ENCODE data around the gene RFXAP.

RFXAP gene

DNA sequence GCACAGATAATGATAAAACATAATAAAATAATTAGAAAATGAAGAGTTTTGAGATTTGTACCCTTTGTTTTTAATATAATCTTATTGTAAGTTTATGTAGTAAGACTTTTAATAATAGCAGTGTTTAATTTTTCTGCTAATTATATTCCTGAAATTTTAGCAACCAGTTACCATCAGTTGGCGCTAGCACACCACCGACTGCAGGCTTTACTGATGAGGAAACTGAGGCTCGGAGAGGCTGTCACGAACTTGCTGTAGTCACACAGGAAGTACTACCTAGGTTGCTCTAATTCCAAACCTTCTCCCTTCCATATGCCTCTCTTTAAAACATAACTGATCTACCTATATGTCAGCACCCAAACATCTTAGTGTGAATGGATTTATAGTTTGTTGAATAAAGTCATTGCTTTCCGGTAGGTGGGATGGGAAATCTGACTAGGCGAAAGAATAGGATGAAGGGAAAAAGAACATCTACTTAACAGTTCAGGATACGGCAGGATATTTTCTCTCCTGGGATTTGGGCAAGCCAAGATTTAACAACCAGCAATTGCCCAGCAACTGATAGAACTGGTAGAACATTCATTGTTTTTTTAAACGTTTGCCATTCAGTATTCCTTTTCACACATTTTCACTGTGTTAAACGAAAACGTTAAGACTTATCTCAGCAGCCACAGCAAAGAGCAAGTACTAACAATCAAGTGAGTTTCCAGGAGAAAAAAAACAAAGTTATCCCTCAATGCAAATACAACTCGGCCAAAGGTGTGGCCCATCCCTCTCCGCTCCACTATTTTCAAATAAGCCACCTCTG, 822 bp upstream of the RFXAP start:
- no peak for DNase-seq (ENCODE audit: low read depth)

DNA sequence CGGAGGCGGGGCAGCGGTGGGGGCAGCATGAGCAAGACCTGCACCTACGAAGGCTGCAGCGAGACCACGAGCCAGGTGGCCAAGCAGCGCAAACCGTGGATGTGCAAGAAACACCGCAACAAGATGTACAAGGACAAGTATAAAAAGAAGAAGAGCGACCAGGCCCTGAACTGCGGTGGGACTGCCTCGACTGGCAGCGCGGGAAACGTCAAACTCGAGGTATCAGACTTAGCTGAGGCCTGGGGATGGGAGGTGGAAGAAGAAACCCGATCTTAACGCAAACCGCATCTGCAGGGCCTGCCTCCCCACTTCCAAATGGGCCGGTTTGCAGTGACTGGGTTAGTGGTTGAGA, 693 bp downstream of the RFXAP start:
- DNase-seq (ENCODE audit: low read depth) = no peak

DNA sequence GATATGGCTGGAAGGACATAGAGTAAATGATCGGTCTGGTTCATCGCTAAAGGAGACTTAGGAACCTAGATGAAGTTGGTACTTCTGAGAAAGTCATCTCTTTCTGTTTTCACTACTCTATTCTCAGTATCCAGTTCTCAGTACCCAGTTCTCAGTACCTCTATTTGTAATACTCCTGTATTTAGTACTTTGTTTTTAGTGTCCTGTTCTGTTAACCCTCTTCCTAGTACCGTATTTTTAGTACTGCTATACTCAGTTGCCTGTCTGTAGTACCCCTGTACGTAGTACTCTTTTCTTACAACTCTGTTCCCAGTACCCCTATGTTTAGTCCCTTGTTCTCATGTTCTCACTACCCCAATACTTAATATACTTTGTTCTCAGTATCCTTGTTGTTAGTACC, 1.2 kb downstream of the RFXAP start:
- no peak for DNase-seq (ENCODE audit: low read depth)

DNA sequence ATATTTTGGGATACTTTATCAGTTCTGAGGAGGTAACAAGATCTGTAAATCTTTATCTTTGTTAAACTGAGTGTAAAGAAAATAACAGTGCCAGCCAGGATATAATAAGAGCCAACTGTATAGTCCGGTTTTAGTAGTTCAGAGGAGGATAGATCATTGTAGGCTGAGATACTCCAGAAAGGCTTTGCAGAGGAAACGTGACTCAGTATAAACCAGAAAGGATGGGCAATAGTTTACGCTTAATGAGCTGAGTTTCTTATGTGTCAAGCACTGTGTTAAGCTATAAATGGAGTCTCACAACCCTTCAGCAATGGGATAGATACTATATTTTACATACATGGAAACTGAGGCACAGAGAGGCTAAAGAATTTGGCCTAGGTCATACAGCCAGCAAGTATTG, 3.8 kb downstream of the RFXAP start:
- no peak for DNase-seq (ENCODE audit: low read depth)

DNA sequence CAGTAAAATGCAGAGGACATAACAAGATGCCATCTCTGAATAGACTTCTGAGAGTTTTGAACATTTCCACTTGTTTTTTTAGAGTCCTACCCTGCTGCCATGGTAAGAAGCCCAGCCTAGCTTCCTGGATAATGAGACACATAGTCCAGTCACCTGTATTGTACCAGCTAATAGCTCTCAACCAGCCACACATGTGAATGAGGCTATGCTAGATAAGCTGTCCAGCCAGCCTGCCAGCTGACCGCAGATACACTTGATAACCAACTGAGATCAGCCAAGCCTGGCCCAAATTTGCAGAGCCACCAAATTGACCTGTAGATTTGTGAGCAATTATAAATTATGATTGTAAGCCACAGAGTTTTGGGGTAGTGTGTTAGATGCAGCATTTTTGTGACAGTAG, 10.7 kb downstream of the RFXAP start:
- no peak for DNase-seq (ENCODE audit: low read depth)

DNA sequence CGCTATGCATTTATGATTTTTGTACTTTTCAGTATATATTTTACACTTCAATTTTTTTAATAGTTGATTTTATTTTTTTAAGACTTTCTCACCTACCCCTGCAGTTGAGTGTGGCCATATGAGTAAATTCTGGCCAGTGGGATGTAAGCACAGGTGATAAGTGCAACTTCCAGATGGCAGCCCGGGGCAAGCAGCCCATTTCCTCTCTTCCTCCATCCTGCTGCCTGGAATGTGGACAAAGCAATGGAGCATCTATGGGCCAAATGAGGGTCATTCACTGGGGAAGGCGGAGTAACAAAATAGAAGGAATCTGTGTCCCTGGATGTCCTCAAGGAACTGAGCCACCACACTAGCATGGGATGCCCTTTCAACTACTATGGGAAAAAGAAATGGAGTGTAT, 12.3 kb downstream of the RFXAP start:
- no peak for DNase-seq (ENCODE audit: low read depth)

DNA sequence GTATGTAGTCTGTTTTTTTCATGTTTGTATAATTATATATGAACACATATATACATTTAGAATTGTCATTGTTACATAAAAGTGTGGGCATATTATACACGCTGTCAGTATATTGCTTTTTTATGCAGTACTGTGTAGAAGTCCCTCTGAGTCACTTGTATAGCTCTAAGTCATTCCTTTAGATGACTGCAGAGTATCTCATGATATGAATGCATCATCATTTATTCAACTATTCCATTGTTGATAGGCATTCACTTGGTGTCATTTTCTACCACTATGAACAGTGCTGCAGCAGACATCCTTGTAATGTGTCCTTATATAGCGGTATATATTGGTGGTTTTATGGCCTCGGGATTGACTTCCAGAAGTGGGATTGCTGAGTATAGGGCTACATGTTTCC, 15.3 kb downstream of the RFXAP start:
- no peak for DNase-seq (ENCODE audit: low read depth)

DNA sequence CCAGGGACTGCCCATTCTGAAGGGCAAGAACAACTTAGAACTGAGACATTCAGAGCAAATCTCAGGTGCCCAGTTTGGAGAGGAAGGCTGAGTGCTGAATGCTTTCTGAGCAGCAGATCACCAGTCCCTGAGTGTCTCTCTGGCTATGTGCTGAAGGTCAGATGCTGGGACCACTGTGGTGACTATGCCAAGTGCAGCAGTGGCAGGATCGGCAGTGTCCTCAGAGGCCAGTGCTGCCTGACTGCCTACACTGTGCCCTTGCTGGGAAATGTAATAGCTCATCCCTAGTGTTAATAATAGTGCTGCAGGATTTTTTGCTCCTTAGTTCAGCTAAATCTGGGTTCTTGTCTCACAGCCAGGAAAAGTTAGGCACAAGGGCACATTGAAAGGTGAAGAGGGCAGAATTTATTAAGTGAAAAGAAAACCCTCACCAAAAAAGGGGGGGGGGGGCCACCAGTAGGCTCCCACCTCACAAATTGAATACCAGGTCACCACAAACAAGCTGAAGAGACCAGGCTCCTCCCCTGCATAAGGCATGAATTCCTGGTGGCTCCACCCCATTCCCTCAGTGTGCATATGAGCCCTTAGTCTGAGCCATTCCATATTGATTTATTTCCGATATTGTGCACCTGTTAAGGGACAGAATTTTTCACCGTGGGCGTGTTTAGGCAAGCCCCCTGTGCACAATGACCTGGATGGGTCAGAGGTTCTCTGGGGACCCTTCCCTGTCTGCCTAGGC, 18.5 kb downstream of the RFXAP start:
- DNase-seq (ENCODE audit: low read depth) = no peak

DNA sequence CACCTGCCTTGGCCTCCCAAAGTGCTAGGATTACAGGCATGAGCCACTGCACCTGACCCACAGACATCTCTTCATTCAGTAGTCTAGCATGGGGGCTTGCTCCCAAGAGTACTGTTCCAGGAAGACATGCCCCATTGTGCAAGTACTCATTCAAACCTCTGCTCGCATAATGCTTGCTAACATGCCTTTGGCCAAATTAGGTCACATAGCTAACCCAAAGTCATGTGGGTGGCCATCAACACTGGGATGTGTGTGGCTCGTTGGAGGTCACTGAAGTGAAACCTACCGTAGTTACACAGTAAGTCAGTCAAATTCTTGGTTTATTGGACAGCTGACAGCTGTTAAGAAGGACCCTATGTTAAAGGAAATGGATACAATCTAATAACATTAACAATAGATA, 20.3 kb downstream of the RFXAP start:
- DNase-seq (ENCODE audit: low read depth) = no peak

DNA sequence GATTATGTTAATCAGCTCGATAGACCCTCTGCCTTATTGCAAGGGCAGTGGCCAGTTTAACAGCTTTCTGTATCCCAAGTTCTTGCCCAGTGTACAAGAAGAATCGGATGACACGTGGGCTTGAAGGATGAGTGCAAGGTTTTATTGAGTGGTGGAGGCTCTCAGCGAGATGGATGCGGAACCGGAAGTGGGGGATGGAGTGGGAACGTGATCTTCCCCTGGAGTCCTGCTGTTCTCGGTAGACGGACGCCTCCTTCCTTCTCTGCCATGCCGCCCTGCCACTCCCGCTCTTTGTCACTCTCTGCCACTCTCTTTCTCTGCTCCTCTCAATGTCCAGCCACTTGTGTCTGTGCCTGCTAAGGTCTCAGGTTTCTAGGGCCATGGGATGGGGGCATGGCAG, 21.0 kb downstream of the RFXAP start:
- no peak for DNase-seq (ENCODE audit: low read depth)

DNA sequence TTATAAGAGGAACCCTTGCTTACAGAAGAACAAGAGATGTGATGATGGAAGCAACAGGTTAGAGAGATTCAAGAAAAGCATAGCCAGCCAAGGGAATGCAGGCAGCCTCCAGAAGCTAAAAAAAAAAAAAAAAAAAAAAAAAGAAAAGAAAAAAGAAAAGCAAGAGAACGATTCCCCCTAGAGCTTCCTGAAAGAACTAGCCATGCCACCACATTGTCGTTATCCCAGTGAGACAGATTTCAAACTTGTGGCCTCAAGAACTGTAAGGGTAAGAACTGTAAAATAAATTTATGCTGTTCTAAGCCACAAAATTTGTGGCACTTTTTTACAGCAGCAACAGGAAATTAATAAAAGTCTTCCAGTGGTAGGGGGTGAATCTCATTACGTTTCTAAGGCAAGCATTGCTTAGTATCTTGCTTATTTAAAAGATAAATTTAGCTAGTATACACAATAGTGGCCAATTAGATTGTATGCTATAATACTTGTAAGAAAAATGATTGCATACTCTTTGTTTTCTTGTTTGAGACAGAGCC, 21.8 kb downstream of the RFXAP start:
- no peak for DNase-seq (ENCODE audit: low read depth)

DNA sequence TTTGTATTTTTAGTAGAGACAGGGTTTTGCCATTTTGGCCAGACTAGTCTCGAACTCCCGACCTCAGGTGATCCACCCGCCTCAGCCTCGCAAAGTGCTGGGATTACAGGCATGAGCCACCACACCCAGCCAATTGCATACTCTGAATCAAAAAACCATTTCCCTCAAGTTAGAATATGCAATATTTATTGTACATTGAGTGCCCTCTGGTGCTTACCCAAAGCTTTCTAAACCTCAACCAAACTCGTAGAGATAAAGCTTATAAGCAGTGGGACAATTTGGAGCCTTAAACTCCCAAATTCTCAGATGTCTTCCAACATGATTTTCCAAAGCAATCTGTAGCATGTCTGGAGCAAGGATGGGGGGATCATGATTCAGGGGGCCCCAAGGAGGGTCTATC, 22.4 kb downstream of the RFXAP start:
- DNase-seq (ENCODE audit: low read depth) = no peak

DNA sequence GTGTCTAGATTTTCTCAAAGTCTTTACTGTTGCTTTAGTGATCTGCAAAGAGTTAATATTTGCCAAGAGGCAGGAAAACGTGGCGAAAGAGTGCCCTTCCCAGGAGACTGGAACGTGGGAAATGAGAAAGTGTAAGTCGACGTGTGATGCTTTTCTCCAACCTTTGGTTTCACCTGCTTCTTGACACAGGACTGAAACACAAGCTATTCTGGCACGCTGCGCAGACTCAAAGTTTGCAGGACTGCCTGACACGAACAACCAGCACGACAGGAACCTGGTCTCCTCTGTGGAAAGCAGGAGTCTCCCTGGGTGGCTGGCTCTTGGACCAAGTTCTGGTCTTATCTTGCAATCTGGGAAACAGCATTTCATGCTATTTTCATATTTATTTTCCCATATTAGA, 28.6 kb downstream of the RFXAP start:
- DNase-seq (ENCODE audit: low read depth) = no peak

DNA sequence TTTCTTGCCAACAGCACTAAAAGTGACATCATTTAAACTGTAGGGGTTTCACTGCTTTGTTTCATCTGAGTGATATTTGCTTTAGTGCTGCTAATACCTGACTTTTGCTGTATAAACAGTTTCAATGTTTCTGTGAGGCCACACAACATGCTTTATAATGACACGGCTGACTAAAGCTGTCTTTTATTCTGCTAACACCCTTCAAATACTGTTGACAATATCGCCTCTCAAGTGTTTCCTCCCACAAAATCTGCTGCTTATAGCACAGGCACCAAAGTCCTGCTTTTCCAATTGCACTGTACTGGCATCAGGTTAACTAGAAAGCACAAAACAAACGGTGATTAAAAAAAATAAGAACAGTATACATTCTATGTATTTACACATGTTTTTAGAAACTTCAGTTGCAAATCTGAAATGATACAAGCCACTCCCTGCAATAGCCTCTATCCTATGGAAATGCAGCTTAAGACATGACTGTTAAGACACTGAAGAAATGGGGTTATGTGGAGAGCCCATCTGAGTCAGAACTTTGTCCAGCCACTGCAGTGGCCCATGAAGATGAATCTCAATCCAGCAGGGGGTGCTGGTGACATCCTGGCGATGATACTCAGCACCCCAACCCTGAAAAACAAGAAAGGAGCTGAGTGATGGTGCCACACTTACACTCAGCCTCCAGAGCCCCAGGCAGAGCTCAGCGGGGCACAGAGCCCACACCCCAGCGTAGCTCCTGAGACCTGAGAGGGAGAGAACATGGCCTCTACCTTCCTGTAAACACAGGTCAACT, 29.4 kb downstream of the RFXAP start:
- DNase-seq (ENCODE audit: low read depth) = no peak

DNA sequence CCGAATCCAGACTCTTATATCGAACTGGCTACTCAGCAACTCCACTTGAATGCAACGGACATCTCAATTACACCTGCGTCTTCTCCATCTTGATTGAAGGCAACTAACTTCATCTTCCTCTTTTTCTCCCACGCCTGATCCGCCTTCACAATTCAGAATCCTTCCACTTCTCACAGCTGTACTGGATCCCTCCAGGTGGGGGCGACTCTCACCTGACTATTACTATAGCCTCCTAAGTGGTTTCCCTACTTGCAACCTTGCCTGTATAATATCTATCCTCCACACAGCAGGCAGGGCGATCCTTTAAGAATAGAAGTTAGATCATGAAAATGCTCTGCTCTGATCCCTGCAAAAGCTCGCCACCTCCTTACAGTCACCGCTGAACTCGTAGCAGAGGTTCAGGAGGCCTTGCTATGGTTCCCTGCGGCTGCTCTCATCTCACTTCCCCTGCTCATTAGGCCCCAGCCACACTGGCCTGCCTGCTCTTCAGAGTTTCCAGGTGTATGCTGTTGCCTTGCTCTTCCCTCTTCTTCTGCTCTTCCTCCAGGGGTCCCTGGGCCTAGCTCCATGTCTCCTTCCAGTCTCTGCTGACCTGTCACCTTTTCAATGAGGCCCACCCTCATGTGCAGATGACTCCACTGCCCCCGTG, 31.9 kb downstream of the RFXAP start:
- DNase-seq (ENCODE audit: low read depth) = no peak

DNA sequence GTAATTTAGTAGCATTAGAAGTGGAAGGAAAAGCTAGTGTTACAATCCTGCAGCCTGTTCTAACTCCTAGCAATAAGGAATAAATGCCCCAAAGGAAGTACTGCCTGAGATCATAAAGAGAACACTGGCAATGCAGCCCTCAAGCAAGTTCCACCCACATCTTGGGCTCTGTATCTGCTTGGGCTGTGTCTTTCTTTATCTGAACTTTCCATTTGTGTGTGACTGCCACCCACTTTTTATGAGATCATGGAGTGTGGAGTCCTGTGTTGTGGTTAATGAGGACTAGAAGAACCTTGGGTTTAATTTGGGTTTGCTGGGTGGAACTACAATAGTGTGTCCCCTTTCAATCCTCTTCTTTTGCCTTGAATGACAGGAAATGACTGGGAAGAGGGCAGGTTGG, 38.2 kb downstream of the RFXAP start:
- no peak for DNase-seq (ENCODE audit: low read depth)

DNA sequence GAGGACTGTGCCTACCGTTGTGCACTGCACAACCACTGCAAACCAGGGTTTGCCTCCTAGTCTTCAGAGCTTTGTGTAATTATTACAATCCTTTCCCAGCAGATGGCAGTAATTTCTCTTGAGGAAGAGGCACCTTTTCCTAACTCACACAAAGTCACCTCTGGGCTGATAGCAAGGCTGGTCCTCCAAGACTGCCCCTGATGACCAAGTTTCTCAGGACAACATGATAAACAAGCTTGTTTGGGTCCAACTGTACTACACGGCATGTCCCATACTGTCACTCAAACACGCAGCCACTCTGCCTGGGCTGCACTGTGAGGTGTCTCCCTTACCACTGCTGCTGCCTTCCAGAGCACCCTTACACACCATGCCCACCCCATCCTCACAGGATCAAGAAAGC, 39.3 kb downstream of the RFXAP start:
- DNase-seq (ENCODE audit: low read depth) = no peak

DNA sequence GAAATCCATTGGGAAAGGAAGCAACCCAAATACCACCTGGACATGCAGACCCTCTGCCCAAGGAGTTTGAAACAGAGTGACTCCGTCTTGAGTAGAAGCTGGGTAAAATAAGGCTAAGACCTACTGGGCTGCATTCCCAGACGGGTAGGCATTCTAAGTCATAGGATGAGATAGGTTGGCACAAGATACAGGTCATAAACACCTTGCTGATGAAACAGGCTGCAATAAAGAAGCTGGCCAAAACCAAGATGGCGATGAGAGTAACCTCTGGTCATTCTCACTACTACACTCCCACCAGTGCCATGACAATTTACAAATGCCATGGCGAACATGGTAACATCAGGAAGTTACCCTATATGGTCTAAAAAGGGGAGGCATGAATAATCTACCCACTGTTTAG, 40.2 kb downstream of the RFXAP start:
- DNase-seq (ENCODE audit: low read depth) = no peak

DNA sequence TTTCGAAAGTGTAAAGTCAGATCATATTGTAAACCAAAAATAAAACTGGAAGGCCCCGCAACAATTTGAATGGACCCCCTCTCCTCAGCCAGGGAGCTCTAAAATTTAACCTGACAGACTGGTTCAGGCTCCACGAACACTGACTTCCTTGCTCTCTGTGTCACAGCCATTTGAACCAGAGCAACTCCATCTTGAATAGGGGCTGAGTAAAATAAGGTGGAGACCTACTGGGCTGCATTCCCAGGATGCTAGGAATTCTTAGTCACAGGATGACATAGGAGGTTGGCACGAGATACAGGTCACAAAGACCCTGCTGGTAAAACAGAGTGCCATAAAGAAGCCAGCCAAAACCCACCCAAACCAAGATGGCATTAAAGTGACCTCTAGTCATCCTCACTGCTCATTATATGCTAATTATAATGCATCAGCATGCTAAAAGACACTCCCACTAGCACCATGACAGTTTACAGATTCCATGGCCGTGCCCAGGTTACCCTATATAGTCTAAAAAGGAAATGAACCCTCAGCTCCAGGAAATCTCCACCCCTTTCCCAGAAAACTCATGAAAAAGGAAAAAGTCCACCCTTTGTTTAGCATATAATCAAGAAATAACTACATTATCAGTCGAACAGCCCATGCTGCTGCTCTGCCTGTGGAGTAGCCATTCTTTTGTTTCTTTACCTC, 43.1 kb downstream of the RFXAP start:
- no peak for DNase-seq (ENCODE audit: low read depth)

DNA sequence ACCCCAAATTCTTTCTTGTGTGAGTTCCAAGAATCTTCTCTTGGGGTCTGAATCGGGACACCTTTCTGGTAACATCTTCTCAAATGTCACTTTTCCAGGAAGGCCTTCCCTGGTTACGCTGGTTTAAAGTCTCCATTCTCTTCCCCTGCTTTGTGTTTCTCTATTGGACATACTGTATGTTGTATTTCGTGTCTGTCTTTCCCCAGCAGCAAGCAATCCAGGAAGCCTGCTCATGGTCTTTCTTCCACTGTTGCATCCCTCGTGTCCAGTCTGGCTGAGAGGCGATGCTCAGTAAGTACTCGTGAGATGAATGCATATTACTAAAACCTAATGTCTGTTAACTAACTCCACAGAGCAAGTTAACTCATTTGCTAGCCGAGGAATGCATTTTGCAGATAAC, 43.7 kb downstream of the RFXAP start:
- no peak for DNase-seq (ENCODE audit: low read depth)

DNA sequence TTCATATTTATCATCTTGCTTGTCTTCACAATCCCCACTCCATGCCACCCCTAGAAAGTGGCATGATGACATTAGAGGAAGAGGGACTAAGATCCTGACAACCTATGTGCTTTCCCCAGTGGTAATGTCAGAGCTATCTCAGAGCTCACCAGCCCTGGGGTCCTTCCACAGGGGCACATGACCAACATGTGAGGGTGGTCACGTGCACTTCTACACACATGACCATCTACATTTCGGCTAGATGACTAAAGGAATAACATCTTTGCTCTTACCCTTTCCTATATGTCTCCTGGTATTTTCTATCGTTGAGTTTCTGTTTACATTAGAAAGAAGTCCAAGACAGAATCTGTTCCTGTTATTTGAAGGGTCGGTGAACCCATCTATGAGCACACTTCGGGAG, 46.2 kb downstream of the RFXAP start:
- no peak for DNase-seq (ENCODE audit: low read depth)

DNA sequence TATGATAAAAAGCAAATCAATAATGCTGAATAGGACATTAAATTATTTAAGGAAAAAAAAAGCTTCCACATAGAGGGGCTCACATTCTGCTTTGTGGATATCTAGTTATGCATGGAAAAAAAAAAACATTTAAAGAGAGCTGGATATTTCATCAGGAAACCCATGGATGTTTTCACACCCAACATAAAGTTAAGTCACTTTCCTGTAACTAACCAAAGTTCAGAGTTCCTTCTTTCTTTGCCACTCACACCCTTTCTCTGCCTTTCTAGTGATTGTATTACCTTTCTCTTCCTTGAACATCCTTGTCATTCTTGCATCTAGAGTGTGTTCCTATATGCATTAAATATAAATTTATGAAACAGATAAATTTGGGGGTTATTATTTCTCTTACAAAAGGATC, 47.2 kb downstream of the RFXAP start:
- DNase-seq (ENCODE audit: low read depth) = no peak

Data from non-pigmented ciliary epithelial cell (primary cell).